COR-L47 (cell line): ENCODE data around the gene HNRNPDL.
"Not testable (repeated sequence)": the region's sequence is repeated elsewhere in the genome, so short reads cannot be mapped to it uniquely, and the experiment has no call there.

Experiments used
- DNase-seq: peaks from one replicate; lab custom pipeline; 2025; lab: John Stamatoyannopoulos, UW

Gene HNRNPDL

DNA sequence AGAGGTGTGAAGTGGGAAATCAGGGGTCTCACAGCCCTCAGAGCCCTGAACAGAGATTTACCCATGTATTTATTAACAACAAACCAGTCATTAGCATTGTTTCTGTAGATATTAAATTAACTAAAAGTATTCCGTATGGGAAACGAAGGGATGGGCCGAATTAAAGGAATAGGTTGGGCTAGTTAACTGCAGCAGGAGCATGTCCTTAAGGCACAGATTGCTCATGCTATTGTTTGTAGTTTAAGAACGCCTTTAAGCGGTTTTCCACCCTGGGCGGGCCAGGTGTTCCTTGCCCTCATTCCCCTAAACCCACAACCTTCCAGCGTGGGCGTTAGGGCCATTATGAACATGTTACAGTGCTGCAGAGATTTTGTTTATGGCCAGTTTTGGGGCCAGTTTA lies 44.0 kb downstream of the HNRNPDL start:
- DNase-seq, result not testable (repeated sequence)

DNA sequence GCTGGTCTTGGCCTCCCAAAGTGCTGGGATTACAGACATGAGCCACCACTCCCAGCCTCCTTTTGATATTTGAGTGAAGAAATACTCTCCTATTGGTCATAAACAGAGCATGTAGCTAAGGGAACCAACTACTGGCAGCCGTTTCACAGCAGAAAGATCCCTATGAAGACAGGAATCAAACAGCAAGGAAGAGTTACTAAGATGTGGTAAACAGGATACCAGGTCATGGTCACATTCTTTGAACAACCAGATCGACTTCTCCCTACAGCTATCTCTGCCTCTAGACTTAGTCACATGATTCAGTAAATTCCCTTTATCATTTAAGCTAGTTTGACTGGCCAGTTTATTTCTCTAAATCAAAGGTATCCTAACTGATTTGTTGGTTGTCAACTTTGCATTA lies 47.5 kb downstream of the HNRNPDL start:
- DNase-seq, result no peak

DNA sequence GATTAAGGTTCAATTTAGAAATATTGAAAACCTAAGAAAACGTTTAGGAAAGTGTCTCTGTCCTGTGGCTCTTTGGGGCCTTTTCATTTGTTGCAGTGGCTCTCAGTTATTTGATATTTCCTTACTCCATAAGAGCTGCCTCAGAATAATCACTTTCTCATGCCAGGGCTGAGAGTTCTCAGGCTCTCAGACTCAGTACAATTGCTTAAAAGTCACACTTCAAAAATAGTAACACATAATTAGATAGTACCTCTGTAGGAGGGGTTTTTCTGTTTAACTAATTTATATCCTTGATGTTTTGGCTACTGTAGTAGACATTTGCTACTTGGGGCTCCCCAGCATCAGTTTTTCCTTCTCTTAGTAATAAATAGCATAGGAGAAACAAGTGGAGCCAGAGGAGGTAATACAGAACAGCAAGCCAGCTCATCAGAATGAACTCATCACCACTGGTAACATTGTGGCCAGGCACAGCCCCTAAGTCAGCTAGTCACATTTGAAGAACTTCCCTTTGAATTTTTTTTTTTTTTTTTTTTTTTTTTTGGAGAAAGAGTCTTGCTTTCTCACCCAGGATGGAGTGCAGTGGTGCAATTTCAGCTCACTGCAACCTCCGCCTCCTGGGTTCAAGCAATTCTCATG lies 48.5 kb downstream of the HNRNPDL start:
- DNase-seq, result no peak

DNA sequence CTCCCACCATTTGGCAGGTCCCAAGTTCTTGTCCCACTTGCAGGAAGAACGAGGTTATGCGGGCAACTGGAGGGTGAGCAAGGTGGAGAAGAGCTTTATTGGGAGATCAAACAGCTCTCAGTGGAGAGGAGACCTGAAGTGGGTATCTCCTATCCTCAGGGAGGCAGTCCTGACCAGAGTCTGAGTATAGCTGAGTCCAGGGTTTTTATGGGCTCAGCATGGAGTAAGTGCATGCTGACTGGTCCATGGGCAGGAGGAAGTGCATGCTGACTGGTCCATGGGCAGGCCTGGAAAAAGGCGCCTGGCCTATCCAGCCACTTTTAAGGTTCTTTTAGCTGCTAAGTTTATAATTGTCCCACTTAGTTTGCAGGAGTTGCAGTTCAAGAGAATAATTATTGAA lies 49.0 kb downstream of the HNRNPDL start:
- DNase-seq, result no peak

DNA sequence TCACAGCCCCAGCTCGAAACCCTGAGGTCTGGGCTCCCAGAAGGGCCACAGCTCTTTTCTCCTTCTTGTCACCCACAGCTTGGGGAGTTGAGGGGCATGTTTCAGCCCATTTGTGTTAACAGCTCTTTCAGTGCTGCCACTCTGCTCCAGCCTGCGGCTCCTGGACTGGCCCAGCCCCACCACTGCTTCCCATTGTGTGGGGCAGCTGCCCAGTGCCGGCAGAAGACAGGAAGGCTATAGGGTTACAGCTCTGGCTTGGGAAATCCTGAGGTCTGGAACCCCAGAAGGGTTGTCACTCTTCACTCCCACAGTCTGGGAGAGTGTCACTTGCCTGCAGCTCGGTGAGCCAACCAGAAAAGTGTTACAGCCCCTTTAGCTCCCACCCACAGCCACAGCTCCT lies 49.4 kb downstream of the HNRNPDL start:
- DNase-seq, result no peak

DNA sequence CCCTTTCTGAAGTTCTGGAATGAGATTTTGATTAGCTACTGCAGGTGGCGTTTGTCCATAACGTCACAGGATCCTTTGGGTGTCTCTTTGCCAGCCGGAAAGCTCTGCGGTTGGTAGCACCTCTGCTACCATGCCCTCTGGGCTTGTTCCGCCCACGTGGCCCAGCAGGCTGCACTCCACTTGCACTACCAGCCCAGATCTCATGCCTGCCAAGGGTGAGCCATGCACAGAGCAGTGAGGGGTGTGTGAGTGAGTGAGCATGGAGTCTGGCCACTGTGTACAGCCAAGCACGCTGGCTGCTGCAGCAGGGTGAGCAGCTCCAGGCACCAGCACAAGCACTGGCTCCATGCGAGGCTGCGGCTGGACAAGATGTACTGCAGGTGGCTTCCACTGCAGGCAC lies 49.9 kb downstream of the HNRNPDL start:
- no peak for DNase-seq

DNA sequence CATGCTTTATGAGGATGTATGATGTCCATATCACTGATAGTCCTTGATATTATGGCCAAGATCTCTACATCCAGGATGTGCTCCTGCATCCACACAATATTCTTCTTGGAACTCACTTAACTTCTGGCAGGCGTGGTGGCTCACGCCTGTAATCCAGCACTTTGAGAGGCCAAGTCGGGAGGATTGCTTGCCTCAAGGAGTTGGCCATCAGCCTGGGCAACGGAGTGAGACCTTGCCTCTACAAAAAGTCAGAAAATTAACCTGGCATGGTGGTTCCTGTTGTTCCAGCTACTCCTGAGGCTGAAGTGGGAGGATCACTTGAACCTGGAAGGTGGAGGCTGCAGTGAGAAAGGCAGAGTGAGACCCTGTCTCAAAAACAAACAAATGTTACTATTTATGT lies 54.2 kb downstream of the HNRNPDL start:
- no peak for DNase-seq

DNA sequence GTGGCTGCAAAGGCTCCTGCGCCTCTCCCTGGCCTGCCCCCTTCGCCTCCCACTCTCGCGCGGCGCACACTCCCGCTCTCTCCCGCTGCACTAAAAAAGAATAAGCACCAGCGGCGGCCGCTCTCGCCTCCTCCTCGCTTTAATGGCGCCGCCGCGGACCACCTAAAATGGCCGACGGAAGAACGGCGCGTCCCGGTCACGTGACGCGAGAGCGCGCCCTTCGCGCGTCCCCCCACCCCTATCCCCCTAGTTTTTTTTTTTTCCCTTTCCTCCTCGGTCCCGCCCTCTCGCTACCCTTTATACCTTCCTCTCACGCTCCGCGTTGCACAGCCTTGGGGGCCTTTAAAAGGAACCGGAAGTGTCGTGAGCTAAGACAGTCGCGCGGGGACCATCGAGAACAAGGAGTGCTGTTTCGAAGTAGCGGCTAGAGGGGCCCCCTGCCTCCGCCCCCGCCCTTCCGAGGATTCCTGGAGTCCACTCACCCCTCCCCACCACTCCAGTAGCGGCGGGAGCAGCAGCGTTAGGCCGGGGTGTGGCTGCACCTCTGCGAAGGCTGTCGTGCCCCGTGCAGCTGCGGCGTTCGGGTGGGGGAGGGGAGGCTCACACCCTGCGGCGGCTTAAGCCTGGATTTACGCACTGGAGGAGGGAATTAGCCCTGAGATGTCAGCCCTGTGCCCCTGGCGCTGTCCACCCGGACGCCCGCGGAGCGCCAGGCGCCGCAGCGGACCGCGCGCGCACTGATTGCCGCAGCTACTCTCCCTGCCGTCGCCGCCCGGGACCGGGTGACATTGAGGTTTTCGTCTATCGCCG lies 56.2 kb downstream of the HNRNPDL start, which contains the start of gene HNRNPD:
HNRNPD (minus strand) TSS at position 176 of the 810 bp plus-strand sequence. CDS start 313 bp downstream, outside the sequence.
- peak; percentile 100 for DNase-seq

DNA sequence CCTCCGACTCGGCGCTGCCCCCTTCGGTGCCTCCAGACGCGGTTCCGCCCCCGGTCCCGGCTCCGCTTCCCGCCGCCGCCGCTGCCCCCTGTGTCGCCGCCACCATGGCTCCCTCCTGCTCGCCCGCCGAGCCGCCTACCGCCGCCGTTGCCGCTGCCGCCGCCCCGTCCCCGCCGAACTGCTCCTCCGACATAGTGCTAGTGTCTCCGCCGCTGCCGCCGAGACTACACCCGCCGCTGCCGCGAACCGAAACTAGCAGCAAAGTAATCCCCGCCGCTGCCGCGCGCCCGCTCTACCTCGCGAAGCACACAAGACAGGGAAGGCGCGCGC lies 56.8 kb downstream of the HNRNPDL start:
- DNase-seq, result peak; percentile 30
